NOMO-1 treated with dmso at 0.1 percent for 144 hours (cell line): ENCODE data around the gene FIP1L1.
"Not testable (repeated sequence)": the region's sequence is repeated elsewhere in the genome, so short reads cannot be mapped to it uniquely, and the experiment has no call there.

Experiments
- DNase-seq: peaks from one replicate; lab custom pipeline; 2025; ENCODE audit not compliant: unreplicated experiment; lab: John Stamatoyannopoulos, UW

Gene FIP1L1, protein sequence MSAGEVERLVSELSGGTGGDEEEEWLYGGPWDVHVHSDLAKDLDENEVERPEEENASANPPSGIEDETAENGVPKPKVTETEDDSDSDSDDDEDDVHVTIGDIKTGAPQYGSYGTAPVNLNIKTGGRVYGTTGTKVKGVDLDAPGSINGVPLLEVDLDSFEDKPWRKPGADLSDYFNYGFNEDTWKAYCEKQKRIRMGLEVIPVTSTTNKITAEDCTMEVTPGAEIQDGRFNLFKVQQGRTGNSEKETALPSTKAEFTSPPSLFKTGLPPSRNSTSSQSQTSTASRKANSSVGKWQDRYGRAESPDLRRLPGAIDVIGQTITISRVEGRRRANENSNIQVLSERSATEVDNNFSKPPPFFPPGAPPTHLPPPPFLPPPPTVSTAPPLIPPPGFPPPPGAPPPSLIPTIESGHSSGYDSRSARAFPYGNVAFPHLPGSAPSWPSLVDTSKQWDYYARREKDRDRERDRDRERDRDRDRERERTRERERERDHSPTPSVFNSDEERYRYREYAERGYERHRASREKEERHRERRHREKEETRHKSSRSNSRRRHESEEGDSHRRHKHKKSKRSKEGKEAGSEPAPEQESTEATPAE

DNA sequence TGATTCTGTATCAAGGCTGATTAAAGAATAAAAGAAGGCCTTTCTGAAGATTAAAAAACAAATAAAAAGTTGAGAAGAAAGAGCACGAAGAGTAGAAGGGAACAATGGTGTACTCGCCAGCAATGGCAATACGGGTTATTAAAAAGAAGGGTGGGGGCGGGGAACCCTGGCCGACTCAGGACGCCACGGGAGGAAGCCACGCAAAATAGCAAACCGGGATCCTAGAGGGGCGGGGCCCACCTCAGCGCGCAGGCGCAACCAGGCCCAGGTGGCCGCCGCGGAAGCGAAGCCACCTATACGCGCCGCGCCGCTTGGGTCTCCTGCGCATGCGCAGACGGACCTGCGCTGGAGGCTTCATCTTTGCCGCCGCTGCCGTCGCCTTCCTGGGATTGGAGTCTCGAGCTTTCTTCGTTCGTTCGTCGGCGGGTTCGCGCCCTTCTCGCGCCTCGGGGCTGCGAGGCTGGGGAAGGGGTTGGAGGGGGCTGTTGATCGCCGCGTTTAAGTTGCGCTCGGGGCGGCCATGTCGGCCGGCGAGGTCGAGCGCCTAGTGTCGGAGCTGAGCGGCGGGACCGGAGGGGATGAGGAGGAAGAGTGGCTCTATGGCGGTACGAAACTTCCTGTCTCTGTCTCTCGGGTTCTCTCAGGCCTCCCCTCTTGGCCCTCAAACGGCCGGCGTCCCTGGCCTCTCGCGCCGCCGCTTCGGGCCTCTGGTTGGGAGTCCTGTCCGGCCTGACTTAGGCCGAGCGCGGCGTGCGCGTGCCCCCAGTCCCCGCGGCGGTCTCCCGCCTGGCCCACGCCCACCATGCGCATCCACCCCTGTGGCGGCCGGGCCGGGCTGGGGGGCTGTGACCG, at the start of gene FIP1L1:
TSS of gene FIP1L1 (plus strand) at position 323 of the 852 bp plus-strand sequence. CDS start at position 521, 198 bp downstream.
- peak; percentile 77 for DNase-seq

DNA sequence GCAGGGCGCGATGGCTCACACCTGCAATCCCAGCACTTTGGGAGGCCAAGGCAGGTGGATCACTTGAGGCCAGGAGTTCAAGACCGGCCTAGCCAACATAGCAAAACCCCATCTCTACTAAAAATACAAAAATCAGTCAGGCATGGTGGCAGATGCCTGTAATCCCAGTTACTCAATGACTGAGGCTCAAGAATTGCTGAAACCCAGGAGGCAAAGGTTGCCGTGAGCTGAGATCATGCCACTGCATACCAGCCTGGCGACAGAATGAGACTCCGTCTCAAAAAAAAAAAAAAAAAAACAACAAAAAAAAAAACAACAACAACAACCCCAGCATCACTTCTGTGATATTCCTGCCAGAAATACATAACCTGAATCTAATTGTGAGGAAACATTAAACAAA, 42.5 kb upstream of the FIP1L1 start:
- DNase-seq, result not testable (repeated sequence)

DNA sequence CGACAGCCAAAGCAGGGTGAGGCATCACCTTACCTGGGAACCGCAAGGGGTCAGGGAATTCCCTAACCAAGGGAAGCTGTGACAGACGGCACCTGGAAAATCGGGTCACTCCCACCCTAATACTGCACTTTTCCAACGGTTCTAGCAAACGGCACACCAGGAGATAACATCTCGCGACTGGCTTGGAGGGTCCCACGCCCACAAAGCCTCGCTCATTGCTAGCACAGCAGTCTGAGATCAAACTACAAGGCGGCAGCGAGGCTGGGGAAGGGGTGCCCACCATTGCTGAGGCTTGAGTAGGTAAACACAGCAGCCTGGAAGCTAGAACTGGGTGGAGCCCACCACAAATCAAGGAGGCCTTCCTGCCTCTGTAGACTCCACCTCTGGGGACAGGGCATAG, 37.3 kb upstream of the FIP1L1 start:
- not testable (repeated sequence) for DNase-seq

DNA sequence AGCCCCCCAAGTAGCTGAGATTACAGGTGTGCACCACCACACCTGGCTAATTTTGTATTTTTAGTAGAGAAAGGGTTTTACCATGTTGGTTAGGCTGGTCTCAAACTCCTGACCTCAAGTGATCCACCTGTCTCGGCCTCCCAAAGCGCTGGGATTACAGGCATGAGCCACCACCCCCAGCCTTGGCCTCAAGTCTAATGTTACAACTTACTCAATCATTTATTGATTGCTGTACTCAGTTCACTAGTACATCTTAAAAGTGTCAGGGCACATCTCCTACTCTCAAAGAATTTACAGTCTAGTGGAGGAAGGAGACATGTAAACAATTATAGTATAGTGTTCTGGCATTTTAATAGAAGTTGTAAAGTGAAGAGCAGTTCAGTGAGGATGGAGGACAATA, 31.0 kb upstream of the FIP1L1 start:
- not testable (repeated sequence) for DNase-seq

DNA sequence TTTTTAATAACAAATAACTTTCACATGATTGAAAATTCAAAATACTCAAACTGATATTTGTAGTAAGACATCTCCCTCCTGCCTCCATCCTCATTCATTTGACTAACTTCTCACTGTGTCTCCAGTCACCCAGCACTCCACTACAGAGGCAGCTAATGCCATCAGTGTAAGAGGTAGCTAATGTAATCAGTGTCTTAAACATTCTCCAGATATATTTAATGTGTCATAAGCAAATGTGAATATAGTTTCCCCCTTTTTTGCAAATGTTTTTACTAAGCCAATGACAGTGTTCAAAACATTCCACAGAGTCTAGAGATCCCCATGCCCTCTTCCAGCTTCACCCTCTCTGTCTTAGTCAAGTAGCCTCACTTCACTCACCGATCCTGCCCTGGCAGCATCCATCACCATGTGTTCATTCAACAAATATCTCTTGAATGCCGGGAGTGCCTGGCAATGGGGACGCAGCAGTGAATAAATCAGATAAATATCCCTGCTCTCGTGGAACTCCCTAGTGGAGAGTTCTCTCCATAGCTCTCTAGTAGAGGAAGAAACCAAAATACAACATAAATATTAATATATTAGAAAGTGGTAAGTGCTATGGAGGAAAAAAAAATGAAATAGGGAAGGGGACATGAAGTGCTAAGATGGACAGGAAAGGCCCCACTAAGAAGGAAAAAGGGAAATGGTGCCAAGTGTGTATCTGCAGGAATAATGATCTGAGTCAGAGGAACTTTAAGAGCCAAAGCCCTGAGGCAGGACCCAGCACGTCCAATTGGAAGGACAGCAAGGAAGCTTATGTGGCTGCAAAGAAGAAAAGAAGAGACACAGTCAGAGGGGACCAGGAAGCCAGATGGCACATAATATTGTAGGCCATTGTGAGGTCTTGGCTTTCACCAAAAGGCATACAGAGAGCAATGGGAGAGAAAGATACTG, 30.3 kb upstream of the FIP1L1 start:
- no peak for DNase-seq

DNA sequence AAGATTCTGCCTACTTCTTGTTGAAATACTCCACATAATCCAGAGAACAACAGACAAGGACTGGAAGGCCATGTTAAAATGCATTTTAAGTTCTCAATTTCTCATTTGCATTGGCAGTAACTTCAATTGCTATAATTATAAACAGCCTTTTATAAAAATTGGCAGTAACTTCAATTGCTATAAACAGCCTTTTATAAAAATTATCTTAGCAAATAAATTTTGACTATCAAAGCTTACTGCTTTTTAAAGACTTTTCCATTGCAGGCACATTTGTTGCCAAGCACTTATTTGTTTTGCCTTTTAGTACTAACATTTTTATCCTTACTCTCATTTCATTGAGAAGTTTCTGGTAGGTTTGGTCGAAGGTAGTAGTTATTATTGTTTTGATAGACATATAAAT, 29.4 kb upstream of the FIP1L1 start:
- no peak for DNase-seq

DNA sequence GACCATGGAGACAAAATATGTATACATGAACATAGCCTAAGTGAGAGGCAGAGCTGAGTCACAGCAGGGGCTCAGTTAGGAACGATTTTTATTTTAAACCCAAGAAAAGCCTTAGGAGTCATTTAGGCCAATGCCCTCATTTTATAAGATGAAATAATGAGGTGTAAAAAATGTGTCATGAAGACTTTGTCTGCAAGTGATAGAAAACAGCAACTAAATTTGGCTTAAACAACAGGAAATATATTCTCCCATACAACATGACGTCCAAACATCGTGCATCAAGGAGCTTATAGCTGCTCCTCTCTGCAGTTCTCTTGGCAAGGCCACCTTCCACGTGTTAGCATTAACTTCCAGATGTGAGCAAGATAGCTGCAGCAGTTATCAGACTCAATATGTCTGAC, 28.4 kb upstream of the FIP1L1 start:
- no peak for DNase-seq

DNA sequence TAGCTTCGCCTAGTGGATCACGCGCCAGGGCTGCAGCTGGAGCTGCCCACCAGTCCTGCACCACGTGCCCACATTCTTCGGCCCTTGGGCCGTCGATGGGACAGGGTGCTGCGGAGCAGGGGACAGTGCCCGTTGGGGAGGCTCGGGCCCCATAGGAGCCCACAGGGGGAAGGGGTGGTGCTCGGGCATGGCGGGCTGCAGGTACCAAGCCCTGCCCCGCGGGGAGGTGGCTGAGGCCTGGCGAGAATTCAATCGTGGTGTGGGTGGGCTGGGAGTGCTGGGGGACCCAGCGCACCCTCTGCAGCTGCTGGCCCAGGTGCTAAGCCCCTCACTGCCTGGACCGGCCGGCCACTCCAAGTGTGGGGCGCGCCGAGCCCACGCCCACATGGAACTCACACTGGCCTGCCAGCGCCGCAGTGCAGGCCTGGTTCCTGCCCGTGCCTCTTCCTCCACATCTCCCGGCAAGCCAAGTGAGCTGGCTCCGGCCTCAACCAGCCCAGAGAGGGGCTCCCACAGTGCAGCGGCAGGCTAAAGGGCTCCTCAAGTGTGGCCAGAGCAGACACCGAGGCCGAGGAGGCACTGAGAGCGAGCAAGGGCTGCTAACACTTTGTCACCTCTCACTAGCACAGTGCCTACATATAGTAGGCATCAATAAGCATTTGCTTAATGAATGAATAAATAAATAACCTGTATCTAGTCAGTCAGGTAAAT, 23.3 kb upstream of the FIP1L1 start:
- DNase-seq, result no peak

DNA sequence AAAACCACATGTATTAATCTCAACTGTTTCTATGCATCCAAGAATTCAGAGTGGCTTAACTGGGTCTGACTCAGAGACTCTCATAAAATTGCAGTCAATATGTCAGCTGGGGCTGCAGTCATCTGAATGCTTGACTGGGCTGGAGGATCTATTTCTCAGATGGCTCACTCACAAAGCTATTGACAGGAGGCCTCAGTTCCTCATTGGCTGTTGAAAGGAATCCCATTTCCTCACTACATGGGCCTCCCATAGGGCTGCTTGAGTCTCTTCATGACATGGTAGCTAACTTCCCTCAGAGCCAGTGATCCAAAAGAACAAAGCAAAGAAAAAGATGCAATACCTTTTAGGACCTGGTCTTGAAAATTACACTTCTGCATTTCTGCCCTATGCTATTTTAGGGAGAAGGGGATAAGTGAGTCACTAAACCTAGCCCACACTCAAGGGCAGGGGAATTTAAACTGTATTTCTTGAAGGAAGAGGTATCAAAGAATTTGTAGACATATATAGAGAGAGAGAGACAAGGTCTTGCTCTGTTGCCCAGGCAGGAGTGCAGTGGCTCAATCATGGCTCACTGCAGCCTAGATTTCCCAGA, 21.4 kb upstream of the FIP1L1 start:
- DNase-seq, result no peak

DNA sequence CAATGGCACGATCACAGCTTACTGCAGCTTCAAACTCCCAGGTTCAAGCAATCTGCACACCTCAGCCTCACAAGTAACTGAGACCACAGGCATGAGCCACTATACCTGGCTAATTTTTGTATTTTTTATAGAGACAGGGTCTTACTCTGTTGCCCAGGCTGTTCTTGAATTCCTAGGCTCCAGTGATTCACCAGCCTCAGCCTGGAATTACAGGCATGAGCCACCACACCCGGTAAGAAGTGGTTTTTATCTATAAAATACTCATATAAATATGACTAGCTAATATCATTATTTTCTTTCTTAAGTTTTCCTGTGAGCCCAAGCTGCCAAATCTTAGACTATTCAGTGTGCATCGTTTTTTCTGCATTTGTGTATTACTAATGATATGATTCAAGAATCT, 16.0 kb upstream of the FIP1L1 start:
- DNase-seq, result no peak

DNA sequence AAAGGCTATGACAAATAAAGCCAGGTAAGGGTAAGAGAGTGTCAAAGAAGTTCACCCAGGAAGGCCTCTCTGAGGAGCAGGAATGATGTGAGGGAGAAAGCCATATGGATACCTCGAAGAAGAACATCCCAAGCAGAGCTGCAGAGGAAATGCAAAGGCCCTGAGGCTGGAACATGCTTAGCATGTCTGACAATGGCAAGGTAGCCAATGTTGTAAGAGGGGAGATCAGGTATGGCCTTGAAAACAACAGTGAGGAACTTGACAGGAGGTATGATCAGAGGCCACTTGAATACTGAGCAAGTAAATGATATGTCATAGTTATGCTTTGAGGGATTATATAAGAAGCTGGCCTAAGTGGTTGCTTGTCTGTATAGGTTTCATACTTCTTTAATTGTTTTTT, 15.3 kb upstream of the FIP1L1 start:
- DNase-seq, result no peak

DNA sequence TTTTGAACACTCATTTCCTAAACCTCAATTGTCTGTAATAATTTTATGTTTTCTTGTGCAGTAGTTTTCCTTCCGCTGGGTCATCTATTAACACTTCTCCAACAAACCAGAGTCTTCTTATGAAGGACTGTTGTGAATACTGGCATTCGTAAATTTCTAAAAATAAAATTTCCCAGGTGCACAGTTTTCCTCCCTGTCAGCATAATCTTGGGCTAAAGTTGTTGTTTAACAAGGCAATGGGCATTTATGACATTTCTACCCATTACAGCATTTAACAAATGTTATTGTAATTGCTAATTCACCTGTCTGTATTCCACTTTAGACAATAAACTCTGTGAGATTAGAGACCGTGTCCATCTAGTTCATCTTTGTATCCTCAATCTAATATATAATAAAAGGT, 12.8 kb upstream of the FIP1L1 start:
- no peak for DNase-seq

DNA sequence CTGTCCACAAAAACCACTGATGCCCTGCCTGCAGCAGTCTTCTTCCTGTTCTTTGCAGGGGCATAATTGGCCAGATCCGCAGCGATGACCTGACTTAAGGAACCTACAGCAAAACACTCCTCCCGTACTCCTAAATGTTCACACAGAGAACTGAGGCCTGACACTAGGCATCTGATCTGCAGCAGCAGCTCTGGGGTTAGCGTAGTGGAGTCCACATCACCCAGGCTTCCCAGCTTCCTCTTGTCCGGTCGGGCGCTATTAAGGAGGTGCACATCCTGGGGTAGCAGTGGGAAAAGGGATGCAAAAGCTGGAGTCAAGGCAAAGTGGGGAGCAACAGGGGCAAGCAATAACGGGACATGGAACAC, 12.3 kb upstream of the FIP1L1 start:
- peak; percentile 24 for DNase-seq

DNA sequence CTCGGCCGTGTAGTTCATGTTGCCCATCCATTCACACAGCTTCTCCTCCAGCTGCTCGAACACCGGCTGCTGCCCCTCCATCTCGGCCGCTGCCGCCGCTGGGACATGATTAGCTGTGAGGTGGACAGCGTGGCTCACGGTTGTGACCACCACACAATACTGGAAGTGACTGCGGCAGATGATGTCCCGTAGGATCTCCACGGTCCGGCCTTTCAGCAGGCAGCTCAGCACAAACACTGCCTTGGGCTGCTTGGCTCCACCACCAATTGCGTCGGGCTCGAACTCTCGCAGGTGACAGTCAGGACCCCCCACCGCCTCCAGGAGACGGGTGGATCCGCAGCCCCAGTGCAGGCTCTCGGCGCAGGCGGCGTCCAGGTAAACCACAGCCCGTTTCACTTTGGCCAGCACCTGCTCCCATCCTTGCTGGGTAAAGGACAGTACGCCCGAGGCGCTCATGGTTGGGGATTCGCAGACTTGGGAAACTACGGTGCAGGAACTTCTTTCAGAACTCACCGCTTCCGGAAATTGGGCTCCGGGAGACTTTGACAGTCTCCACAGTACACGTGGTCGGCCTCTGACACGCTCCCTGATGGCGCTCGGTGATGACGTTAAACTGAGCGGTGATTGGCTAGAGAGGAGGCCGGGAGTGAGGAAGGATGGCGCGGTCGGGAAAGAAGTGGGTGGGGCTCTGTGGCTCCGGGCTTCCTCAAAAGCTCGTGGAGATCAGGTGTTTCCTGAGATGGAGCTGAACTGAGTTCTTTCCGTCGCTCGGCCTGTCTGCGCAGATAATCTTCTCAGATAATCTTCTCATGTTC, 11.7 kb upstream of the FIP1L1 start, which contains the start of gene SCFD2:
TSS of gene SCFD2 (minus strand) at position 576 of the 815 bp plus-strand sequence.
- DNase-seq, result peak; percentile 94

DNA sequence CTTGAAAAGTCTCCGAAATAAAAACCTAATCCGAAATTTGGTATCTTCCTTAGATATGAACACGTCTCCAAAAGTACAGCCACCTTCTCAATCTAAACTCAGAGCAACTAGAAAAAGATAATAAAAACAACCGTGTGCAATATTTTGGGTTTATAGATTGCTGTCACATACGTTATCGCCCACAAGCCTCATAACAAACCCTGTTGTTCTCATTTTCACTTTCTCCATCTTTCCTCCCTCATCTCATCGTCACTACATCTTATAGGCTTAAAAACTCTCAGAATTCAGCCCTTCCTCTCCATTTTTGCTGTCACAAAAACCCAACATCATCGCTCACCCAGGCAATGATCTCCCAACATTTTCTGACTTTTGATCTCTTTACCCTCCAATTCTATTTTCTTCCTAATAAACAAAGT, 11.1 kb upstream of the FIP1L1 start:
- DNase-seq, result no peak

DNA sequence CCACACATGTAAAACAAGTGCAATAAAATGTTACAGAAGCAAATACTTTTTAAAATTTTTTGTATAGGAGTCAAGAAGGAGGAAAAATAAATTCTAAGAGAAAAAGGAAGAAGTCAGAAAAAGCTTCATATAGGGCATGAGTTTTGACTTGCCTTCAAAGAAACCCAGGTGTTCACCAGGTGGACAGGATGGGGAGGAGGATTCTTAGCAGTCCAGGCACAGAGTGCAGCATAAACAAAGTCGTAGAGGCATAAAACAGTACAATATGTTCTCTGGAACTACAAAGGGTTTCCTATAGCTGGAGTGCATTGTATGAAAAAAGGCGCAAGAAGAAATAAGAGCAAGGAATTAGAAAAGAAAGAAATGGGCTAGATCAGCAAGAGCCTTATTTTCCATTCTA, 9.7 kb upstream of the FIP1L1 start:
- DNase-seq, result no peak

DNA sequence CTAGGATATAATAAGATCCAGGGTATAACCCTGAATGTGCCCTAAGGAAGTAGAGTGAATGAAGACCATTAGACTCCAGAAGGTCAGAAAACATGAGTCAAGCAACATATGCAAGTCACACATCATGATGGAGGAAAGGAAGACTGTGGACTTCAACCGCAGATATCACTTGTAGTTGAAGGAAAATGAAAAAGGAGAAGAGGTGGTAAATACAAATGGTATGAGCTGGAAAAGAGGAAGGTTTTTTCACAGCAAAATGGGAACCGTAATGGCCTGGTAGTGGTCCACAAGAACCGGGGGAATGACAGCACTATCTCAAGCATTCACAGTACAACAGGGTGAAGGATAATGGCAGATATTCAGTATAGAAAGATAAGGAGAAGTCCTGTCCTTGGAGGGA, 6.4 kb upstream of the FIP1L1 start:
- no peak for DNase-seq

DNA sequence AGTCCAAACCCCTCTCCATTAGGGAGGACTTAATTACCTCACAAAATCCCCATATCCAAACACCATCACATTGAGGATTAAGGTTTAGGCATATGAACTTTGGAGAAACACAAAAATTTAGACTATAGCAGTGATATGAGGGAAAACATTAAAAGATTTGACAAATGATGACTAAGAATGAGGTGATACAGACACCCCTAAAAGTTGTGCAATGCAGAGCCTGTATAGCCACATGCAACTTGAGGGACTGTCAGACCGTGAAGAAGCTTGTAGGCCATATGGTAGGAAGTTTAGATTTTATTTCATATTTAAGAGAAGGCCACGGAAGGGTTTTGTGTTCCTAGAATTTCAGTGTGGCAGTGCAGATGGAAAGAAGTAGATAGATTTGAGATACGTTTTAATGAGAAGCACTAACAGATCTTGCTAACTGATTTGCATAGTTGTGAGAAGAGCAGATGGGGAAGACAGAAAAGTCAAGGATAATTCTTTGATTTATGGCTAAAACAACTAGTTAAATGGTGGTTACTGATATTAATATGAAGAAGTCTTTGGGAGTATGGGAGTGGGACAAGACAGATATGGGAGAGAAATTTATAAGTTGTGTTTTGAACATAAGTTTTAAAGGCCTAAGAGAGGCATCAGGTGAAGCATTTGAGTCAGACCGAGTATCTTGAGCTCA, 5.5 kb upstream of the FIP1L1 start:
- no peak for DNase-seq
